ENCODE data around the gene DUSP10. TPM values are rescaled to one million over a fixed set of nuclear protein-coding genes. Genes with fewer than 3 reads are reported as not detected.

DUSP10 gene
- total RNA-seq, 1 donor from 2014 or later: 2.6 TPM

- Histone ChIP-seq H3K9me3 (ENCODE audit: low read depth) (no peaks in the 10 kb centered on the region), H2AFZ (replicated peaks) (no peak overlapping the region), H3K27me3 (no peaks in the 10 kb centered on the region), H3K36me3 (no peaks in the 10 kb centered on the region), H3K27ac (no peak overlapping the region), H3F3A (ENCODE audit: low read depth) (no peaks in the 10 kb centered on the region), H3K4me2 (no peak overlapping the region), H3K4me1 (no peaks in the 10 kb centered on the region), H3K9ac (no peak overlapping the region), H3K79me2 (ENCODE audit: low read depth) (no peaks in the 10 kb centered on the region), H3K4me3 (no peak overlapping the region), H4K20me1 (ENCODE audit: low read depth) (no peaks in the 10 kb centered on the region)
- no peaks in the 10 kb centered on the region for H3K4me1 Mint-ChIP-seq
- no peak overlapping the region for H3K27ac Mint-ChIP-seq
- H3K4me3 Mint-ChIP-seq: no peak overlapping the region
- no peak for TF ChIP-seq EZH2phosphoT487 (IDR thresholded peaks at IDR 0.05)
- no peak for TF ChIP-seq CTCF (IDR thresholded peaks at IDR 0.05)
- no peak for TF ChIP-seq EZH2 (IDR thresholded peaks at IDR 0.05)
- no peak for DNase-seq (ENCODE audit: low spot score)
- peaks cover 2% of the 10 kb centered on the region for H3K9me3 Mint-ChIP-seq
- H3K27me3 Mint-ChIP-seq (ENCODE audit: insufficient read depth, low read depth): no peaks in the 10 kb centered on the region
- H3K36me3 Mint-ChIP-seq: no peaks in the 10 kb centered on the region
Observed at GRCh38 chr1:221691261-221691660, 50.6 kb downstream of the DUSP10 start.

DNA sequence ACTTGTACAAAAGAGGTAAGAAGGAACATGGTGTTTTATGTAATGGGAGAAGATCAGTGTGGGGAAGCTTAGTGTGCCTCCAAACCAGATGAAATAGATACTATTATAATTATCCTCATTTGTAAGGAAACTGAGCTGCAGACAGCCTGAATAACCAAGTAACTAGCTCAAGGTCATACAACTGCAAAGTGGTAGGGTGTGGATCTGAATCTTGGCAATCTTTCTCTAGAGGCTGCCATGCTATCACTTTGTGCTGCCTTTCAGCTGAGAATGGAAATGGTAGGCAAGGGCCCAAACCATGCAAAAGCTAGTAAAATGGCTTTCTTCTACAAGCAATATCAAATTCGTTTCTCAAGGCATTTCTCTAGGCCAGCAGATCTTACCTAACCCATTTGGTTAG, 51.0 kb downstream of the DUSP10 start:
- no peaks in the 10 kb centered on the region for H3K27me3 ChIP-seq
- no peak overlapping the region for H3K4me3 ChIP-seq
- H3K36me3 ChIP-seq: no peaks in the 10 kb centered on the region
- Mint-ChIP-seq H3K27ac (no peak overlapping the region), H3K4me3 (no peak overlapping the region), H3K9me3 (peaks cover 2% of the 10 kb centered on the region), H3K4me1 (no peaks in the 10 kb centered on the region), H3K27me3 (ENCODE audit: insufficient read depth, low read depth) (no peaks in the 10 kb centered on the region), H3K36me3 (no peaks in the 10 kb centered on the region)
- no peaks in the 10 kb centered on the region for H3K4me1 ChIP-seq
- TF ChIP-seq EZH2phosphoT487 (IDR thresholded peaks at IDR 0.05): no peak
- TF ChIP-seq EZH2 (IDR thresholded peaks at IDR 0.05): no peak
- no peak for TF ChIP-seq CTCF (IDR thresholded peaks at IDR 0.05)
- H3K4me2 ChIP-seq: no peak overlapping the region
- H3K79me2 ChIP-seq (ENCODE audit: low read depth): no peaks in the 10 kb centered on the region
- no peak for DNase-seq (ENCODE audit: low spot score)
- H3F3A ChIP-seq (ENCODE audit: low read depth): no peaks in the 10 kb centered on the region
- H2AFZ ChIP-seq (replicated peaks): no peak overlapping the region
- H3K9me3 ChIP-seq (ENCODE audit: low read depth): no peaks in the 10 kb centered on the region
- H3K27ac ChIP-seq: no peak overlapping the region
- no peaks in the 10 kb centered on the region for H4K20me1 ChIP-seq (ENCODE audit: low read depth)
- no peak overlapping the region for H3K9ac ChIP-seq

DNA sequence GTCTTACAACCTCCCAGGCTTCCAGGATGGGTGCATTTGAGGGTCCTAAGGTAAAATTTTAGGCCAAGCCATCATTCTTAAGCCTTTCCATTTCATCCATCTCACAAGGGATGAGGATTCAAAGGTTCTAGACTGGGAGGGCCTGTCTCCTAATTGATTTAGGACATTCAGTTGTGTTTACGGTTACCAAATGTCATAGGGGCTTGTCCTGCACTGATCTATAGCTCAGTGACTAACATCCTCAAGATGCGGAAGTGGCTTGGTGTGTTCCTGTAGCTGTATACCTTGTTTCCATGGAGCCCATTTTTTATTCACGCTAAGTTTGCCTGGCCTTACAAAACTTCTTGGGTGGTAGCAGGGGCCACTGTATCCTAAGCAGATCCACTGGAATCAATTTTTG, 52.8 kb downstream of the DUSP10 start:
- peaks cover 2% of the 10 kb centered on the region for H3K9me3 Mint-ChIP-seq
- TF ChIP-seq EZH2 (IDR thresholded peaks at IDR 0.05): no peak
- no peak for TF ChIP-seq EZH2phosphoT487 (IDR thresholded peaks at IDR 0.05)
- no peak for TF ChIP-seq CTCF (IDR thresholded peaks at IDR 0.05)
- Histone ChIP-seq H3K9ac (no peak overlapping the region), H3K27me3 (no peaks in the 10 kb centered on the region), H3F3A (ENCODE audit: low read depth) (no peaks in the 10 kb centered on the region), H2AFZ (replicated peaks) (no peak overlapping the region), H3K9me3 (ENCODE audit: low read depth) (no peaks in the 10 kb centered on the region), H3K4me3 (no peak overlapping the region), H3K4me1 (no peaks in the 10 kb centered on the region), H3K79me2 (ENCODE audit: low read depth) (no peaks in the 10 kb centered on the region), H3K27ac (no peak overlapping the region), H3K36me3 (no peaks in the 10 kb centered on the region), H4K20me1 (ENCODE audit: low read depth) (no peaks in the 10 kb centered on the region), H3K4me2 (no peak overlapping the region)
- no peak overlapping the region for H3K4me3 Mint-ChIP-seq
- DNase-seq (ENCODE audit: low spot score): no peak
- no peak overlapping the region for H3K27ac Mint-ChIP-seq
- H3K27me3 Mint-ChIP-seq (ENCODE audit: insufficient read depth, low read depth): no peaks in the 10 kb centered on the region
- no peaks in the 10 kb centered on the region for H3K4me1 Mint-ChIP-seq
- no peaks in the 10 kb centered on the region for H3K36me3 Mint-ChIP-seq

GRCh38 chr1:221688488-221688843, 53.4 kb downstream of the DUSP10 start:
- Mint-ChIP-seq H3K27me3 (ENCODE audit: insufficient read depth, low read depth) (no peaks in the 10 kb centered on the region), H3K27ac (no peak overlapping the region), H3K36me3 (no peaks in the 10 kb centered on the region), H3K9me3 (no peaks in the 10 kb centered on the region), H3K4me3 (no peak overlapping the region), H3K4me1 (no peaks in the 10 kb centered on the region)
- Histone ChIP-seq H3K4me1 (no peaks in the 10 kb centered on the region), H3K9ac (no peak overlapping the region), H3K9me3 (ENCODE audit: low read depth) (no peaks in the 10 kb centered on the region), H3K27ac (no peak overlapping the region), H3K36me3 (no peaks in the 10 kb centered on the region), H4K20me1 (ENCODE audit: low read depth) (no peaks in the 10 kb centered on the region), H2AFZ (replicated peaks) (no peak overlapping the region), H3K4me2 (no peak overlapping the region), H3F3A (ENCODE audit: low read depth) (no peaks in the 10 kb centered on the region), H3K27me3 (no peaks in the 10 kb centered on the region), H3K79me2 (ENCODE audit: low read depth) (no peaks in the 10 kb centered on the region), H3K4me3 (no peak overlapping the region)
- no peak for TF ChIP-seq CTCF (IDR thresholded peaks at IDR 0.05)
- DNase-seq (ENCODE audit: low spot score): no peak

Measured in neural progenitor cell (in vitro differentiated cells).